ENCODE data around the gene ARHGEF17.

GRCh38 chr11:73265278-73265810, 42.7 kb upstream of the ARHGEF17 start:
- TF ChIP-seq CTCF (IDR thresholded peaks at IDR 0.05): no peak
- no peak for TF ChIP-seq POLR2A (IDR thresholded peaks at IDR 0.05)

Measured in transverse colon (tissue), 3 donors.